GM23338 (cell line): Measurements from ENCODE around the gene PDE4D. TPM values are rescaled to one million over a fixed set of nuclear protein-coding genes. Genes with fewer than 3 reads are reported as not detected.

Experiments used
- ATAC-seq: fragments of 200-7000 bp; cut with Tn5 transposase; 3 replicates; pipeline ENCODE4 v1.9.1; 2020
- DNase-seq: peaks from one replicate; pipeline ENCODE4 v3.0.0-alpha.2; 2015; ENCODE audit warnings: low spot score
- H2AFZ ChIP-seq: fragments of 200-600 bp; sonication (generic); 2 replicates; pipeline ENCODE4 v1.8.0; 2016; ENCODE audit warnings: antibody characterized with exemption, mild to moderate bottlenecking, moderate library complexity
- H3F3A ChIP-seq: fragments of 200-600 bp; sonication (generic); replicated peaks from 2 replicates; pipeline ENCODE4 v1.8.0; 2017; ENCODE audit warnings: antibody characterized with exemption, mixed run types, low read depth
- H3K27ac ChIP-seq: fragments of 200-600 bp; sonication (generic); 2 replicates; pipeline ENCODE4 v1.6.1; 2016; ENCODE audit warnings: low read depth
- H3K27me3 ChIP-seq: fragments of 200-600 bp; sonication (generic); 2 replicates; pipeline ENCODE4 v1.8.0; 2016; ENCODE audit warnings: mild to moderate bottlenecking, mixed run types, moderate library complexity; ENCODE audit not compliant: insufficient read depth
- H3K36me3 ChIP-seq: fragments of 200-600 bp; sonication (generic); 2 replicates; pipeline ENCODE4 v1.8.0; 2016; ENCODE audit warnings: mild to moderate bottlenecking; ENCODE audit not compliant: insufficient read depth
- H3K4me1 ChIP-seq: fragments of 200-600 bp; sonication (generic); 2 replicates; pipeline ENCODE4 v1.8.0; 2016; ENCODE audit warnings: mild to moderate bottlenecking, moderate library complexity; ENCODE audit not compliant: insufficient read depth
- H3K4me2 ChIP-seq: fragments of 200-600 bp; sonication (generic); 2 replicates; pipeline ENCODE4 v1.7.1; 2017; ENCODE audit warnings: mixed run types
- H3K4me3 ChIP-seq: fragments of 200-600 bp; sonication (generic); 2 replicates; pipeline ENCODE4 v1.6.1; 2016; ENCODE audit warnings: mixed run types
- H3K79me2 ChIP-seq: fragments of 200-600 bp; sonication (generic); replicated peaks from 2 replicates; pipeline ENCODE4 v1.8.0; 2017; ENCODE audit warnings: mild to moderate bottlenecking; ENCODE audit not compliant: insufficient read depth
- H3K9me2 ChIP-seq: fragments of 200-600 bp; sonication (generic); 2 replicates; pipeline ENCODE4 v1.8.0; 2017; ENCODE audit not compliant: insufficient read depth
- H4K20me1 ChIP-seq: fragments of 200-600 bp; sonication (generic); replicated peaks from 2 replicates; pipeline ENCODE4 v1.8.0; 2017; ENCODE audit warnings: mild to moderate bottlenecking; ENCODE audit not compliant: insufficient read depth
- H3K27ac Mint-ChIP-seq: 2 replicates; pipeline ENCODE4 v1.8.0; 2020; ENCODE audit warnings: inconsistent platforms, mild to moderate bottlenecking, moderate library complexity, mixed read lengths
- H3K27me3 Mint-ChIP-seq: 3 replicates; pipeline ENCODE4 v1.8.0; 2022; ENCODE audit warnings: low read depth, mild to moderate bottlenecking, moderate library complexity, mixed read lengths, inconsistent platforms; ENCODE audit not compliant: insufficient read depth, poor library complexity
- H3K36me3 Mint-ChIP-seq: 3 replicates; pipeline ENCODE4 v1.8.0; 2021; ENCODE audit warnings: low read depth, mild to moderate bottlenecking, inconsistent platforms, moderate library complexity, mixed read lengths
- H3K4me1 Mint-ChIP-seq: 3 replicates; pipeline ENCODE4 v1.8.0; 2020; ENCODE audit warnings: mild to moderate bottlenecking, inconsistent platforms, mixed read lengths
- H3K4me3 Mint-ChIP-seq: 3 replicates; pipeline ENCODE4 v1.8.0; 2021; ENCODE audit warnings: moderate library complexity, mild to moderate bottlenecking, inconsistent platforms, mixed read lengths
- H3K9me3 Mint-ChIP-seq: 3 replicates; pipeline ENCODE4 v1.8.0; 2020; ENCODE audit warnings: moderate library complexity, mild to moderate bottlenecking, inconsistent platforms, mixed read lengths
- CREB1 ChIP-seq: fragments of 250-450 bp; sonication (Bioruptor Pico); IDR thresholded peaks from 2 replicates; pipeline ENCODE4 v1.5.0; 2020; ENCODE audit warnings: low read depth, mild to moderate bottlenecking, moderate library complexity
- EZH2 ChIP-seq: fragments of 200-600 bp; sonication (generic); IDR thresholded peaks from one replicate; pipeline ENCODE4 v1.8.0; 2017; ENCODE audit warnings: antibody characterized with exemption, mild to moderate bottlenecking, low read depth; ENCODE audit not compliant: unreplicated experiment
- EZH2phosphoT487 ChIP-seq: fragments of 200-600 bp; sonication (generic); IDR thresholded peaks from one replicate; pipeline ENCODE4 v1.8.1; 2018; ENCODE audit warnings: antibody characterized with exemption; ENCODE audit not compliant: unreplicated experiment
- STAT1 ChIP-seq: IDR thresholded peaks from one replicate; pipeline ENCODE4 v1.6.1; 2016; ENCODE audit warnings: antibody characterized with exemption; ENCODE audit not compliant: unreplicated experiment
- ZNF114 ChIP-seq: fragments of 250-450 bp; sonication (Bioruptor Pico); IDR thresholded peaks from 2 replicates; pipeline ENCODE4 v1.5.0; 2020; ENCODE audit warnings: mild to moderate bottlenecking, moderate library complexity
- ZNF331 ChIP-seq: fragments of 250-450 bp; sonication (Bioruptor Pico); IDR thresholded peaks from 2 replicates; pipeline ENCODE4 v1.5.0; 2020; ENCODE audit warnings: low read depth, mild to moderate bottlenecking, moderate library complexity
- polyA plus RNA-seq: library from polyadenylated mRNA; unstranded; fragments of >200 nt; fragmentation: Nextera tagmentation; extraction: Ambion mirVana; gene quantifications from 2 replicates; pipeline ENCODE4 v1.2.1, GENCODE V29; 2016
- total RNA-seq: library from RNA; depleted of rRNA; stranded (reverse); fragments of >200 nt; shearing (Covaris generic); gene quantifications from 2 replicates; pipeline ENCODE4 v1.2.3, GENCODE V29; 2014
- TF ChIP-seq, protein P1 (sequence below), 2 experiments: fragments of 200-600 bp in 1 of 2; sonication (generic) in 1 of 2; conservative IDR thresholded peaks; 2 replicates each; pipeline versions ENCODE4 v1.5.1 to v1.6.1; 2016 to 2017; ENCODE audit warnings: antibody characterized with exemption in 2 of 2, low read depth in 2 of 2, mild to moderate bottlenecking in 2 of 2, moderate library complexity in 1 of 2
- TF ChIP-seq, protein P2 (sequence below): IDR thresholded peaks from one replicate; pipeline ENCODE4 v1.6.1; 2018; ENCODE audit warnings: antibody characterized with exemption; ENCODE audit not compliant: unreplicated experiment
- TF ChIP-seq, protein P3 (sequence below): IDR thresholded peaks from 2 replicates; pipeline ENCODE4 v1.6.1; 2016; ENCODE audit warnings: antibody characterized with exemption

PDE4D gene
- total and polyA plus RNA-seq, 2 experiments from 2014 or later: 2.1 to 4.7 TPM

DNA sequence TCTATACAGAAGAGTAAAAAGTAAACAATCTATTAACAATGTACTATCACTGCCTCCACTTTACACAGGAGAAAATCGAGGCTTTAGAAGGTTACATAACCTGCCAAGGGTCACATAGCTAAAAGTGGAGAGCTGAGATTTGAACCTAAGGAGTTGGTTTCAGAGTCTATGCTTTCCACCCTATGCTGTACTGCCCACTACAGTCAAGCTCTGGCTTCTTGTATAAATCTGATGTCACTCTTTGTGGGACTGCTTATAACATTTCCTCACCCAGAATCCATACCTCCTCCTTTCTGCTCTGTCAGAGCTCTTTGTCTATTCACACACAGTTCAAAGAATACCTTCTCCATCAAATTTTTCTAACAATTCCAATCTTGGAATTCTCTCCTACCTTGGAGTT is 807.5 kb downstream of the PDE4D start:
- H3K27me3 Mint-ChIP-seq: no peaks in the 10 kb centered on the region
- no peak overlapping the region for H3K4me2 ChIP-seq
- H4K20me1 ChIP-seq: no peaks in the 10 kb centered on the region
- no peak overlapping the region for H3K4me3 Mint-ChIP-seq
- no peak overlapping the region for H3K27ac Mint-ChIP-seq
- no peaks in the 10 kb centered on the region for H3K79me2 ChIP-seq
- H3K36me3 Mint-ChIP-seq: no peaks in the 10 kb centered on the region
- no peak overlapping the region for H3K27ac ChIP-seq
- no peaks in the 10 kb centered on the region for H3K4me1 ChIP-seq
- H3K9me3 Mint-ChIP-seq: no peaks in the 10 kb centered on the region
- DNase-seq: no peak
- TF ChIP-seq ZNF331 (CRISPR knock-in tag) (no peak), ZNF114 (no peak), EZH2 (no peak)
- no peaks in the 10 kb centered on the region for H3K36me3 ChIP-seq
- H3K9me2 ChIP-seq: no peaks in the 10 kb centered on the region
- no peak overlapping the region for H3K4me3 ChIP-seq
- ATAC-seq: no peak
- no peaks in the 10 kb centered on the region for H3K27me3 ChIP-seq
- no peaks in the 10 kb centered on the region for H3K4me1 Mint-ChIP-seq
- H2AFZ ChIP-seq: no peak overlapping the region
- H3F3A ChIP-seq: no peaks in the 10 kb centered on the region

DNA sequence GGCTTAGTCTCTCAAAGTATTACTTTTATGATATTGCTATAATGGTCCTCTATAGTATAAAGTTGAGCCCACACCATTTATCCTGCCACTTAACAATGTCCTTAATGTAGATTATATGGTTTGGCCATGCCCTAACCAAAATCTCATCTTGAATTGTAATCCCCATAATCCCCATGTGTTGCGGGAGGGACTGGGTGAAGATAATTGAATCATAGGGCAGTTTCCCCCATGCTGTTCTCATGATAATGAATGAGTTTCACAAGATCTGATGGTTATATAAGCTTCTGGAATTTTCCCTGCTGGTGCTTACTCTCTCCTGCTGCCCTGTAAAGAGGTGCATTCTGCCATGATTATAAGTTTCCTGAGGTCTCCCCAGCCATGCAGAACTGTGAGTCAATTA is 811.8 kb downstream of the PDE4D start:
- H3F3A ChIP-seq: no peaks in the 10 kb centered on the region
- H2AFZ ChIP-seq: no peak overlapping the region
- ATAC-seq (no peak), DNase-seq (no peak)
- no peaks in the 10 kb centered on the region for H3K79me2 ChIP-seq
- no peak overlapping the region for H3K4me2 ChIP-seq
- H4K20me1 ChIP-seq: no peaks in the 10 kb centered on the region
- no peaks in the 10 kb centered on the region for H3K9me2 ChIP-seq
- no peaks in the 10 kb centered on the region for H3K27me3 ChIP-seq
- Mint-ChIP-seq H3K36me3 (no peaks in the 10 kb centered on the region), H3K27ac (no peak overlapping the region), H3K9me3 (no peaks in the 10 kb centered on the region), H3K4me1 (no peaks in the 10 kb centered on the region), H3K27me3 (no peaks in the 10 kb centered on the region), H3K4me3 (no peak overlapping the region)
- H3K36me3 ChIP-seq: no peaks in the 10 kb centered on the region
- no peak overlapping the region for H3K4me3 ChIP-seq
- no peak overlapping the region for H3K27ac ChIP-seq
- H3K4me1 ChIP-seq: no peaks in the 10 kb centered on the region
- no peak for TF ChIP-seq CREB1 (CRISPR knock-in tag)
- no peak for TF ChIP-seq STAT1

DNA sequence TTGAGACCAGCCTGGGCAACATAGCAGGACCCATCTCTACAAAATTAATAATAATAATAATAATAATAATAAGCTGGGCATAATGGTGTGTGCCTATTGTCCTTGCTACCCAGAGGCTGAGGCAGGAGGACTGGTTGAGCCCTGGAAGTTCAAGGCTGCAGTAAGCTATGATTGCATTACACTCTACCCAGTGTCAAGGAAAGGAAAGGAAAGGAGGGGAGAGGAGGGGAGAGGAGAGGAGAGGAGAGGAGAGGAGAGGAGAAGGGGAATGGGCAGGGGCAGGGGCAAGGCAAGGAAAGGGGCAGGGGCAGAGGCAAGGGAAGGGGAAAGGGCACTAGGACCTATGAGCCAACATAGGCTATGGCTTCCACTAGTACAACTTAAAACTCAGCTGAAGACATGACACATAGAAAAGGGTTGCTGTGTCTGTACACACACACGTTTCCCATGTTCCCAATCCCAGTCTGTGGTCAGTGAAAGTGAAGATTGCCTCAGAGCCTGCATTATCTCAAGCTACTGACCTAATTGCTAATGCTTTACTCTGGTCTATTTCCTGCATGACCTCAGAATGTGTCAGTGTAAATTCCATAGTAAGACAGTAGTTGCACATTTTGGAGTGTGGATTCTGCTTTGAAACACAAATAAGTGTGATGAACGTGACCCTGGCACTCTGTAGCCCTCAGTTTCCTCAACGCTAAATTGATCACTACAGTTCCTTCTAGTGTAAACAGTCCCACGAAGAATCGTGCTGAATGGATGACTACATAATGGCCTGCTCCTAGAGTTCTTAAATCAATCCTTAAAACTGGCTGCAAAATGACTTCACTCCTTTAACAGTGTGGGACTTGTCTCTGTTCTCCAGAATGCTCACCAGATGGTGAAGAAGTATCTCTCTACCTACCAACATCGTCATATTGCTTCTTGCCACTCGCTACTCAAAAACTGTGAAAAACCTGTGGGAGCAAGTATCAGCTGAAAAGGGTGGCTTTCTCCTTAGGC is 813.6 kb downstream of the PDE4D start:
- Histone ChIP-seq H3F3A (no peaks in the 10 kb centered on the region), H3K4me1 (no peaks in the 10 kb centered on the region), H3K4me2 (no peak overlapping the region), H3K79me2 (no peaks in the 10 kb centered on the region), H3K27me3 (no peaks in the 10 kb centered on the region), H3K27ac (no peak overlapping the region), H4K20me1 (no peaks in the 10 kb centered on the region), H3K36me3 (no peaks in the 10 kb centered on the region), H3K9me2 (no peaks in the 10 kb centered on the region), H2AFZ (peak overlapping the region; percentile 63; the same call in 1 of the 2 replicates), H3K4me3 (no peak overlapping the region)
- no peak for DNase-seq
- no peaks in the 10 kb centered on the region for H3K4me1 Mint-ChIP-seq
- ATAC-seq: no peak
- H3K27ac Mint-ChIP-seq: no peak overlapping the region
- no peak overlapping the region for H3K4me3 Mint-ChIP-seq
- H3K36me3 Mint-ChIP-seq: no peaks in the 10 kb centered on the region
- H3K27me3 Mint-ChIP-seq: no peaks in the 10 kb centered on the region
- H3K9me3 Mint-ChIP-seq: no peaks in the 10 kb centered on the region
- TF ChIP-seq, protein P1, sequence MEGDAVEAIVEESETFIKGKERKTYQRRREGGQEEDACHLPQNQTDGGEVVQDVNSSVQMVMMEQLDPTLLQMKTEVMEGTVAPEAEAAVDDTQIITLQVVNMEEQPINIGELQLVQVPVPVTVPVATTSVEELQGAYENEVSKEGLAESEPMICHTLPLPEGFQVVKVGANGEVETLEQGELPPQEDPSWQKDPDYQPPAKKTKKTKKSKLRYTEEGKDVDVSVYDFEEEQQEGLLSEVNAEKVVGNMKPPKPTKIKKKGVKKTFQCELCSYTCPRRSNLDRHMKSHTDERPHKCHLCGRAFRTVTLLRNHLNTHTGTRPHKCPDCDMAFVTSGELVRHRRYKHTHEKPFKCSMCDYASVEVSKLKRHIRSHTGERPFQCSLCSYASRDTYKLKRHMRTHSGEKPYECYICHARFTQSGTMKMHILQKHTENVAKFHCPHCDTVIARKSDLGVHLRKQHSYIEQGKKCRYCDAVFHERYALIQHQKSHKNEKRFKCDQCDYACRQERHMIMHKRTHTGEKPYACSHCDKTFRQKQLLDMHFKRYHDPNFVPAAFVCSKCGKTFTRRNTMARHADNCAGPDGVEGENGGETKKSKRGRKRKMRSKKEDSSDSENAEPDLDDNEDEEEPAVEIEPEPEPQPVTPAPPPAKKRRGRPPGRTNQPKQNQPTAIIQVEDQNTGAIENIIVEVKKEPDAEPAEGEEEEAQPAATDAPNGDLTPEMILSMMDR (conservative IDR thresholded peaks at IDR 0.05; ENCODE audit: low read depth in 2 of 2): no peak
- TF ChIP-seq, protein P2, sequence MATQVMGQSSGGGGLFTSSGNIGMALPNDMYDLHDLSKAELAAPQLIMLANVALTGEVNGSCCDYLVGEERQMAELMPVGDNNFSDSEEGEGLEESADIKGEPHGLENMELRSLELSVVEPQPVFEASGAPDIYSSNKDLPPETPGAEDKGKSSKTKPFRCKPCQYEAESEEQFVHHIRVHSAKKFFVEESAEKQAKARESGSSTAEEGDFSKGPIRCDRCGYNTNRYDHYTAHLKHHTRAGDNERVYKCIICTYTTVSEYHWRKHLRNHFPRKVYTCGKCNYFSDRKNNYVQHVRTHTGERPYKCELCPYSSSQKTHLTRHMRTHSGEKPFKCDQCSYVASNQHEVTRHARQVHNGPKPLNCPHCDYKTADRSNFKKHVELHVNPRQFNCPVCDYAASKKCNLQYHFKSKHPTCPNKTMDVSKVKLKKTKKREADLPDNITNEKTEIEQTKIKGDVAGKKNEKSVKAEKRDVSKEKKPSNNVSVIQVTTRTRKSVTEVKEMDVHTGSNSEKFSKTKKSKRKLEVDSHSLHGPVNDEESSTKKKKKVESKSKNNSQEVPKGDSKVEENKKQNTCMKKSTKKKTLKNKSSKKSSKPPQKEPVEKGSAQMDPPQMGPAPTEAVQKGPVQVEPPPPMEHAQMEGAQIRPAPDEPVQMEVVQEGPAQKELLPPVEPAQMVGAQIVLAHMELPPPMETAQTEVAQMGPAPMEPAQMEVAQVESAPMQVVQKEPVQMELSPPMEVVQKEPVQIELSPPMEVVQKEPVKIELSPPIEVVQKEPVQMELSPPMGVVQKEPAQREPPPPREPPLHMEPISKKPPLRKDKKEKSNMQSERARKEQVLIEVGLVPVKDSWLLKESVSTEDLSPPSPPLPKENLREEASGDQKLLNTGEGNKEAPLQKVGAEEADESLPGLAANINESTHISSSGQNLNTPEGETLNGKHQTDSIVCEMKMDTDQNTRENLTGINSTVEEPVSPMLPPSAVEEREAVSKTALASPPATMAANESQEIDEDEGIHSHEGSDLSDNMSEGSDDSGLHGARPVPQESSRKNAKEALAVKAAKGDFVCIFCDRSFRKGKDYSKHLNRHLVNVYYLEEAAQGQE: no peak
- TF ChIP-seq CREB1 (CRISPR knock-in tag) (no peak), EZH2phosphoT487 (no peak)
- TF ChIP-seq, protein P3, sequence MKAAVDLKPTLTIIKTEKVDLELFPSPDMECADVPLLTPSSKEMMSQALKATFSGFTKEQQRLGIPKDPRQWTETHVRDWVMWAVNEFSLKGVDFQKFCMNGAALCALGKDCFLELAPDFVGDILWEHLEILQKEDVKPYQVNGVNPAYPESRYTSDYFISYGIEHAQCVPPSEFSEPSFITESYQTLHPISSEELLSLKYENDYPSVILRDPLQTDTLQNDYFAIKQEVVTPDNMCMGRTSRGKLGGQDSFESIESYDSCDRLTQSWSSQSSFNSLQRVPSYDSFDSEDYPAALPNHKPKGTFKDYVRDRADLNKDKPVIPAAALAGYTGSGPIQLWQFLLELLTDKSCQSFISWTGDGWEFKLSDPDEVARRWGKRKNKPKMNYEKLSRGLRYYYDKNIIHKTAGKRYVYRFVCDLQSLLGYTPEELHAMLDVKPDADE: no peak
